ENCODE measurements around the gene RNU1-3. TPM values are rescaled to one million over a fixed set of nuclear protein-coding genes. Genes with fewer than 3 reads are reported as not detected.
"Not testable (repeated sequence)": the region's sequence is repeated elsewhere in the genome, so short reads cannot be mapped to it uniquely, and the experiment has no call there.

Gene RNU1-3
- total RNA-seq, 1 donor from 2014 or later = under 0.01 TPM

DNA sequence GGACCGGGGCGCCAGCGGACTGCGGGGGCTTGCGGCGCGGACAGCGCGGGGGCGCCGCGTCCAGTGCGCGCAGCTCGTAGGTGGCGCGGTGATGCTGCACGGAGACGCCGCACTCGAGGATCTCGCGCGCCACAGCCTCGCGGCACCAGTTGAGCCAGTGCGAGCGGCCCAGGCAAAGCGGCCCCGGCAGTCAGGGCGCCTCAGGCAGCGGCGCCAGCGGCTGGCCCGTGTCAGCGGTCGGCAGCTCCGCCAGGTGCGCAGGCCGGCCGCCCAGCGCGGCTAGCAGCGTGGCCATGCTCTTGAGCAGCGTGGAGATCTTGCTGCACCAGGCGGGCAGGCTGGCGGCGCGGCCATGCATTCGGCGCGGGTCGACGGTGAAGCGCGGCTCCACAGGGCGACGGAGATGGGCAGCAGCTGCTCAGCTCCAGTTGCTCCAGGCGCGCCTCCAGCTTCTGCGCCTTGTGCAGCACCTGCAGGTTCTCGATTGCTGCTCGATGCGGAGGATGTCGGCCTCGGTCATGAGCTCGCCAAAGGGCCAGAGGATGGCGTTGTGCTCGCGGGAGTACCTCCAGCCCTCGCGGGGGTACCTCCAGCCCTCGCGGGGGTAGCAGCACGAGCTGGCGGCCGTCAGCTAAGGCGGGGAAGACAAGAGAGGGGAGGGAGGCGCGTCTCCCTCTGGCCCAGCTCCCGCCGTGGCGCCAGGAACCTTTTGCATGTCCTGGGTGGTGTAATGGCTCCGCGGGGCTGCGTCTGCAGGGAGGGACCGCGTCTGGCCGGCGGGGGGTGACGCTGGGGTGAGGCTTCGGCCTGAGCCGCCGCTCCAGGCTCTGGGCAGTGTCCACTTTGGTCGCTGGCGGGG lies 26.9 kb upstream of the RNU1-3 start:
- not testable (repeated sequence) for H3K9me3 ChIP-seq (ENCODE audit: low read depth); H4K20me1 ChIP-seq (ENCODE audit: low read depth); H3K36me3 Mint-ChIP-seq; H3K79me2 ChIP-seq (ENCODE audit: low read depth); H3K4me1 Mint-ChIP-seq; H3F3A ChIP-seq (ENCODE audit: low read depth); H3K4me3 Mint-ChIP-seq; H3K4me1 ChIP-seq; H3K27ac ChIP-seq; H3K36me3 ChIP-seq; H3K9ac ChIP-seq; H3K27me3 Mint-ChIP-seq (ENCODE audit: insufficient read depth, low read depth); DNase-seq (ENCODE audit: low spot score); H3K27ac Mint-ChIP-seq; H3K9me3 Mint-ChIP-seq; H2AFZ ChIP-seq (replicated peaks)
- Histone ChIP-seq H3K27me3 (peaks cover 30% of the 10 kb centered on the region), H3K4me2 (peak overlapping the region; percentile 57), H3K4me3 (peak overlapping the region; percentile 25)
- TF ChIP-seq EZH2 (IDR thresholded peaks at IDR 0.05) = peak; percentile 36

DNA sequence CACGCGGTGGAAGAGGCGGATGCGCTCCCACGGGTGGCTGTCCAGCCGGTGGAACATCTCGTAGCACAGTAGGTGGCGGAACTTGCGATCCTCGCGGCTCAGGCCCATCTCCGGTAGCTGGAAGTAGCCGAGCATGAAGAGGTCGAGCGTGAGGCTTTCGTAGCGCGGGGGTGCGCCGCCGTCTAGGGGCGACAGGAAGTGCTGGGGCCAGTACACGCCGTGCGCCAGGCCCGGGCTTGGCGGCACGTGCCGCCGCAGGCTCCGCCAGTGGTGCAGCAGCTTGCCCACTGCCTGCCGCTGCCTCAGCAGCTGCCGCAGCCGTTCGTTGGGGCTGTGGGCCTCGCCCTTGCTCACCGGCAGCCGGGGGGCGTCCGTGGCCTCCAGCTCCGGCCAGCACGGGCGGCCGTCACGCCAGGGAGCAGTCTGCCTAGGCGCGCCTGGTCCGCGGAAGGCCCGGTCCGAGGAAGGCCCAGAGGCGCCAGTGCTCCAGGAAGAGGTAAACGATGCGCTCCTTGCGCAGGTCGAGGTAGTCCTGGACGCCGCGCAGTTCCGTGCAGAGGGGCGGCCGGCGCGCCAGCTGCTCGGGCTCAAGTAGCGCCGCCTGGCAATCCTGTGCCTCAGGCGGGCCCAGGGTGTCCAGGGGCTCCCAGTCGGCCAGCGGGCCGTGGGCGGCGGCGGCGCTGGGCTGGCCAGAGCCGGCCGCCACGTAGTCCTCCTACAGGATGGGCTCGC lies 26.1 kb upstream of the RNU1-3 start:
- H3K4me2 ChIP-seq = peak overlapping the region; percentile 57
- H3K36me3 Mint-ChIP-seq = not testable (repeated sequence)

DNA sequence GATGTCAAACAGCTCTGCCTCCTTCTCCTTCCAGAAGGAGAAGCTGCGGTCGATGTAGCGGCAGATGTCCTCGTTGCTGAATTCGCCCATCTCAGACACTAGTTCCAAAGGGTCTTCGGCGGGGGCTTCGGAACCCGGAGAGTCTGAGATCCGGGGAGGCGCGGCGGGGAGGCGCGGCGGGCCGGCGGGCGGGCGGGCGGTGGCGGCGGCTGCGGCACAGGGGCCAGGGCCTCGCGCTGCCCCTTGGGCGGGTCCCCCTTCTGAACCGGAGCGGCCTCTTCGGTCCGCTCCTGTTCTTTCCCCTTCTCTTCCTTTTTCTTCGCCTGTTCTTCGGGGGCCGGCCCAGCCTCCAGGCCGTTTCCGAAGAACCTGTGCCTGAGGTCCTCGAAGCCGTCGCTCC lies 25.5 kb upstream of the RNU1-3 start:
- not testable (repeated sequence) for H3K4me2 ChIP-seq; H3K9ac ChIP-seq; H3K79me2 ChIP-seq (ENCODE audit: low read depth); H3F3A ChIP-seq (ENCODE audit: low read depth); H3K27ac ChIP-seq; H3K27ac Mint-ChIP-seq; H3K9me3 ChIP-seq (ENCODE audit: low read depth); H3K27me3 Mint-ChIP-seq (ENCODE audit: insufficient read depth, low read depth); H3K36me3 ChIP-seq; H3K36me3 Mint-ChIP-seq; H3K4me3 Mint-ChIP-seq; DNase-seq (ENCODE audit: low spot score); H3K9me3 Mint-ChIP-seq; H4K20me1 ChIP-seq (ENCODE audit: low read depth); H3K4me1 Mint-ChIP-seq; H2AFZ ChIP-seq (replicated peaks); H3K4me3 ChIP-seq; H3K4me1 ChIP-seq
- peaks cover 23% of the 10 kb centered on the region for H3K27me3 ChIP-seq

More for the DNA sequence above, 26.1 kb upstream of the RNU1-3 start:
- H3K9ac ChIP-seq; H4K20me1 ChIP-seq (ENCODE audit: low read depth); H2AFZ ChIP-seq (replicated peaks); DNase-seq (ENCODE audit: low spot score); H3K4me1 Mint-ChIP-seq; H3K27me3 Mint-ChIP-seq (ENCODE audit: insufficient read depth, low read depth); H3K9me3 Mint-ChIP-seq; H3K36me3 ChIP-seq; H3K4me3 Mint-ChIP-seq; H3K9me3 ChIP-seq (ENCODE audit: low read depth); H3F3A ChIP-seq (ENCODE audit: low read depth); H3K27ac ChIP-seq; H3K27ac Mint-ChIP-seq; H3K4me1 ChIP-seq; H3K79me2 ChIP-seq (ENCODE audit: low read depth): not testable (repeated sequence)
- H3K4me3 ChIP-seq = peak overlapping the region; percentile 25
- peaks cover 26% of the 10 kb centered on the region for H3K27me3 ChIP-seq

DNA sequence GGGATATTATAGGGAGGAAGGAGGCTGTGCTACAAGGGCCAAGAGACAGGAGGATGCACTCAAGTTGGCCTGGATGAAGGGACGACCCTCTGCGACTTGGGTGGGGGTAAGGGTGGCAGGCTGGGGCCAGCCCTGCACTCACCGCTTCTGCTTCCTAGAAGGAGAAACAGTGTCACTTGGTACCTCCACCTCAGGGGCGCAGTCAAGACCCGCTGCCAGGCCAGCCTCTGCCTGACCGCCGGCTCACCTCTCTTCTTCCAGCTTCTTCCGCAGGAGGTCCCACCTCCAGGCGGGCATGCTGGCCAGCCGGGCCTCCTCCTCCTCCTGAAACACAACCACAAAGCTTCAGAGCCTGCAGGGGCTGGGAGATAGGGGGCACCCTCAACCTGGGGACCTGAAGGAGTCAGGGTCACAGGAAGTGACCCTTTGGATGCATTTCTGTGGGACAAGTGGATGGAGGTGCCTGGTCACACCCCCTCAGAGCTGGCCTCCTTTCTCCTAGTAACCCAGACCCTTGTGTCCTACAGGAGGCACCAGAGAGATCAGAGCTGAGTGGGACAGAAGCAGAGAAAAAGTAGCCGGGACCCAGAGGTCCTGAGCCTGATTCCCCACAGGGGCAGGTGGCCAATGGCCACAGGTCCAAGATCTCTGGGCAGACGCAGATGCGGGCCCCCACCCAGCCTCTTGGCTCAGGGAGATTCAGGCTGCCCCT lies 24.4 kb upstream of the RNU1-3 start:
- not testable (repeated sequence) for H3K4me3 Mint-ChIP-seq; H3K36me3 ChIP-seq; H3K4me2 ChIP-seq; H2AFZ ChIP-seq (replicated peaks); H3K27ac ChIP-seq; DNase-seq (ENCODE audit: low spot score); H3K36me3 Mint-ChIP-seq; H3K27me3 Mint-ChIP-seq (ENCODE audit: insufficient read depth, low read depth); H3K27ac Mint-ChIP-seq; H3K4me1 ChIP-seq; H3F3A ChIP-seq (ENCODE audit: low read depth); H3K4me3 ChIP-seq; H4K20me1 ChIP-seq (ENCODE audit: low read depth); H3K9ac ChIP-seq; H3K9me3 ChIP-seq (ENCODE audit: low read depth); H3K4me1 Mint-ChIP-seq; H3K9me3 Mint-ChIP-seq; H3K79me2 ChIP-seq (ENCODE audit: low read depth)
- H3K27me3 ChIP-seq = peaks cover 14% of the 10 kb centered on the region

DNA sequence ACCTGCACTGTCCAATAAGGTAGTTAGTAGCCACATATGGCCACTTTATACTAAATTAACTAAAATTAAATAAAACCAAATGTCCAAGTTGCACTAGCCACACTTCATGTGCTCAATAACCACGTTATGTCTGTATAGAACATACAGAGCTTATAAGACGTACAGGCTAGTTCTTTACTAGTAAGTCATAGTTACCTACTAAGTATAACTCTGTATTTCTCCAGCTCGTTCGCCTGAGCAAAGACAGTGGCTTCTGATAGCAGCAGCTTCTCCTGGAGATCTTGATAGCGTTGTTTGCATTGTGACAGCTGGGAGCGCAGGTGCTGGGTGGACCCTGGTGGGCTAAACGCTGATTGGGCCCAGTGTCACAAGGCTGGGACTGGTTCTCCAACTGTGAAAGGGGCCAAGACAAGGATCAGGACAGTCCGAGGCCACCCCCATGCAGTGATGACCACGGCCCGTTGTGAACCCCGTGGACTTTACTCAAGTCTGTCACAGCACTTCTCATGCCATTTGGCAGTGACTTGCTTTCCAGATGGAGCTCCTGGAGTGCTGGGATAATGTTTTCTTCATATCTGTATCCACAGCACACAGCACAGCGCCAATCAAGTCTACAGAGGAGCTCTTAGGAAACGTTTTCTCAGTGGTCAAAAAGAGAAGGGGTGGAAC lies 20.5 kb upstream of the RNU1-3 start:
- H3K79me2 ChIP-seq (ENCODE audit: low read depth); H3K4me3 Mint-ChIP-seq; H3K27me3 Mint-ChIP-seq (ENCODE audit: insufficient read depth, low read depth); H3K9ac ChIP-seq; H3K27ac ChIP-seq; H3K36me3 Mint-ChIP-seq; H3K27ac Mint-ChIP-seq; H4K20me1 ChIP-seq (ENCODE audit: low read depth); H3K36me3 ChIP-seq; H3K9me3 Mint-ChIP-seq; H3K4me1 ChIP-seq; H2AFZ ChIP-seq (replicated peaks); H3K27me3 ChIP-seq; H3K4me3 ChIP-seq; H3K9me3 ChIP-seq (ENCODE audit: low read depth); H3K4me1 Mint-ChIP-seq; H3K4me2 ChIP-seq; DNase-seq (ENCODE audit: low spot score); H3F3A ChIP-seq (ENCODE audit: low read depth): not testable (repeated sequence)

DNA sequence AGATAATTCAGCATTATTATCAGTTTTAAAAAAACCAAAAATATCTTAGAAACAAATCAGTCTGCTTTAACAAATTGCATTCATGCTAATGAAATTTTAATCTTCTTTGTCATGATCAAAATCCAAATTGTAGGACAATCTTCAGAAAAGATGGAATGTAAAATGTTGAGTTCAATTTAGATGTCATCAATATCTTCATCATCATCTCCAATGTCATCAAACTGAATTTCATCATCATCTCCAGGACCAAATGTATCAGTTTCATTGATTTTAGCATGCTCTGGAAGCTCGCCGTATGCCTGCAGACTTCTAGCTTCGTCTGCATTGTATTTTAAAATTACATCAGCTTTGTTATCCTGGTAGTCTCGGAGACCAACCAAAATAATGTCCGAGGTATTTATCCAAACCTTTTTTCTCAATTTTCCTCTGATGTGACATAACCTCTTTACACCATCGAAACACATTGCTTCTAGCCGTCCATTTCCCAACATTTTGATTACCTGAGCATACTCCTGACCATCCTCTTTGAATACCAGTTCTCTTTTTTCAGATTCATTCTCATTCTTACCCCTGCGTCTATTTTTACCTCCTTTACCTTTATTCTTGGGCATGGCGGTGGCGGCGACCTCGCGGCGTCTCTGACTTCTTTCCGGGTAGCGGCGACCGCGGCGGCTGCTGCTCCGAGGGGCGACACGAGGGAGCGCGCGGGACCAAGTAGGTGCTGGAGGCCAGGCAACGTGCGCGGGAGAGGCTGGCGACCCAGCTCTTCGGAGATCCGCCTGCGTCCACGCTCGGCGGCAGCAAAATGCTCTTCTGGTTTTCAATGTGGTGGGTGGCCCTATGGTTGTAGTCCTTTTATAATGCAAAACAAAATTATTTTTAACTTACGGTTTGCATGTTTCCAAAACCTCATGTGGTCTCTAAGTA lies 19.0 kb upstream of the RNU1-3 start:
- not testable (repeated sequence) for H3K4me1 Mint-ChIP-seq; H2AFZ ChIP-seq (replicated peaks); H3K27ac Mint-ChIP-seq; H3K36me3 ChIP-seq; H3K9me3 Mint-ChIP-seq; H3K9ac ChIP-seq; H4K20me1 ChIP-seq (ENCODE audit: low read depth); DNase-seq (ENCODE audit: low spot score); H3K4me2 ChIP-seq; H3K4me1 ChIP-seq; H3K27me3 ChIP-seq; H3K27ac ChIP-seq; H3K36me3 Mint-ChIP-seq; H3K4me3 Mint-ChIP-seq; H3K9me3 ChIP-seq (ENCODE audit: low read depth); H3K79me2 ChIP-seq (ENCODE audit: low read depth); H3K4me3 ChIP-seq; H3K27me3 Mint-ChIP-seq (ENCODE audit: insufficient read depth, low read depth); H3F3A ChIP-seq (ENCODE audit: low read depth)

Measured in neural progenitor cell (in vitro differentiated cells).